ENCODE results near the gene GAREM1. TPM values are rescaled to one million over a fixed set of nuclear protein-coding genes. Genes with fewer than 3 reads are reported as not detected.

GAREM1 gene
- polyA plus RNA-seq, 1 experiment: 0.37 TPM

DNA sequence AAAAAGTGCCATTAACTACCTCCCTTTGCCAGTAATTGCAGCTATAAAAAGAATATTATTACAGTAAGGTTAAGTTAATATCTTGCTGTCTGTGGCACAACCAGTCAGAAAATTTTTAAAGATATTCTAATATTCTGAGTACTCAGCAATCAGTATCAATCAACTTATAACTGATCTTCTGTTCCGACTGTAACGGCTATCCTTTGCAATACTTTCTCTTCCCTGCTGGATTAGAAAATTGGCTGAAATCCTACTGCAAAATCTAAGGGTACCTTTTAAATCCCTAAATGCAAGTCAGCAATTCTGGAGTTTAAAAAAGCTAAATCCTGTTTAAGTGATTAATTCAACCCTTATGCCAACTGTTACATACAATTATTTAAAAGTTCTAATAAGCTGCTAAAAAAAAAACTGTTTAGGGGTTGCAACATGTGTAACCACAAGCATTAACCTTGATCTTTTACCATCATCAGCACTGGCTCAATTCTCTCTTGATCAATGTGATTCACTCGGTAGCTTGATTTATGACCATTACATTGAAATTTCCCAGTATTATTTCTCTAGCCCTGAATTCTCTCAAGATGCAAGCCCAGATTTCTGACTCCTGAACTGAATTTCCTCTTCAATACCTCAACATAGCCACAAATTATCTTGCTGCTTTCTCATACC is 20.5 kb downstream of the GAREM1 start:
- Histone ChIP-seq H3K4me3 (ENCODE audit: low read depth, low read length) (no peak overlapping the region), H3K27me3 (ENCODE audit: control insufficient read depth, insufficient read depth, low read length) (no peaks in the 10 kb centered on the region), H3K36me3 (ENCODE audit: control insufficient read depth, insufficient read depth, low read length) (no peaks in the 10 kb centered on the region)
- ChIA-PET CTCF (interaction anchor here (1.1 kb wide), 1 partner anchor 21 kb away, joined by 3 read pairs; the partner anchor contains the start of gene GAREM1), POLR2A (no interaction called here)
- no peak for TF ChIP-seq CTCF (IDR thresholded peaks at IDR 0.05; ENCODE audit: insufficient read depth, low read depth, low read length)
- DNase-seq (ENCODE audit: low read depth): no peak

DNA sequence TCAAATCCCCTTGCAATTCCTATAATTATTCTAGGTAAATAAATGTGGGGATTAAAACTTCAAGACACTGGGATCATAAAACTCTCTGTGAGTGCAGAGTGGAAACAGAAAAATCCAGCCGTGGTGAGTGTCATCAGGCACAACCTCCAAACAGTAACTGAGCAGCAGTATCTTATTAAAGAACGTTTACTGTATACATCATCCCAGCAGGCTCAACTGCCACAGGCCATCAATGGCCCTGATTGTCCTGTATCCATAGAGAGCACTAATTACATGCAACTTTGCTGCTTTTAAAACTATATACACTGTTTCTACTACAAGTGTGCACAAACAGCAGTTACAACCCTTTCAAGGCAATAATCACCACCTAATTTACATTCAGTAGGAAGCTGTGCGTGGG is 23.9 kb downstream of the GAREM1 start:
- CTCF ChIA-PET: no interaction called here
- no peak for TF ChIP-seq CTCF (IDR thresholded peaks at IDR 0.05; ENCODE audit: insufficient read depth, low read depth, low read length)
- POLR2A ChIA-PET: no interaction called here
- no peaks in the 10 kb centered on the region for H3K27me3 ChIP-seq (ENCODE audit: control insufficient read depth, insufficient read depth, low read length)
- H3K36me3 ChIP-seq (ENCODE audit: control insufficient read depth, insufficient read depth, low read length): no peaks in the 10 kb centered on the region
- no peak for DNase-seq (ENCODE audit: low read depth)
- H3K4me3 ChIP-seq (ENCODE audit: low read depth, low read length): no peak overlapping the region

- POLR2A ChIA-PET: no interaction called here
- H3K27me3 ChIP-seq (ENCODE audit: control insufficient read depth, insufficient read depth, low read length): no peaks in the 10 kb centered on the region
- TF ChIP-seq CTCF (IDR thresholded peaks at IDR 0.05; ENCODE audit: insufficient read depth, low read depth, low read length): no peak
- no peak overlapping the region for H3K4me3 ChIP-seq (ENCODE audit: low read depth, low read length)
- no peaks in the 10 kb centered on the region for H3K36me3 ChIP-seq (ENCODE audit: control insufficient read depth, insufficient read depth, low read length)
- DNase-seq (ENCODE audit: low read depth): no peak
- CTCF ChIA-PET: no interaction called here
These were observed 24.8 kb downstream of the GAREM1 start for GRCh38 chr18:32445846-32446245.

DNA sequence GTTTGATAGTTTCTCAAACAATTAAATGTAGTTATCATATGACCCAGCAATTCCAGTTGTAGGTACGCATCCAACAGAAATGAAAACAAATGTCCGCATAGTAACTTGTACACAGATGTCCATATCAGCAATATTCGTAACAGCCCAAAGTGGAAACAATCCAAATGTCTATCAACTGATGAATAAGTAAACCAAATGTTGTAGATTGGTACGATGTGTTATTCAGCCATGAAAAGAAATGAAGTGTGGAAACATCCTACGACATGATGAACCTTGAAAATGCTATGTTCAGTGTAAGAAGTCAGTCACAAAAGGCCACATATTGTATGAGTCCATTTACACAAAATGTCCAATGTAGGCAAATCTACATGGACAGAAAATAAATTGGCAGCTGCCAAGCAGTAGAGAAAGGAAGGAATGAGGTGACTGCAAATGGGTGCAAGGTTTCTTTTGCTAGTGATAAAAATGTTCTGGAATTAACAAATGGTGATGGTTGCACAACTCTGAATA is 26.9 kb downstream of the GAREM1 start:
- H3K27me3 ChIP-seq (ENCODE audit: control insufficient read depth, insufficient read depth, low read length): no peaks in the 10 kb centered on the region
- ChIA-PET CTCF (no interaction called here), POLR2A (no interaction called here)
- no peak for TF ChIP-seq CTCF (IDR thresholded peaks at IDR 0.05; ENCODE audit: insufficient read depth, low read depth, low read length)
- no peaks in the 10 kb centered on the region for H3K36me3 ChIP-seq (ENCODE audit: control insufficient read depth, insufficient read depth, low read length)
- no peak overlapping the region for H3K4me3 ChIP-seq (ENCODE audit: low read depth, low read length)
- DNase-seq (ENCODE audit: low read depth): no peak

GRCh38 chr18:32443033-32443705 is 27.5 kb downstream of the GAREM1 start:
- no peaks in the 10 kb centered on the region for H3K36me3 ChIP-seq (ENCODE audit: control insufficient read depth, insufficient read depth, low read length)
- no peak for TF ChIP-seq CTCF (IDR thresholded peaks at IDR 0.05; ENCODE audit: insufficient read depth, low read depth, low read length)
- no peak overlapping the region for H3K4me3 ChIP-seq (ENCODE audit: low read depth, low read length)
- no peak for DNase-seq (ENCODE audit: low read depth)
- no peaks in the 10 kb centered on the region for H3K27me3 ChIP-seq (ENCODE audit: control insufficient read depth, insufficient read depth, low read length)
- CTCF ChIA-PET: interaction anchor here (0.6 kb wide), 1 partner anchor 30 kb away, joined by 3 read pairs; no protein-coding TSS in a partner anchor
- POLR2A ChIA-PET: no interaction called here

Measured in BJ (cell line).